NCI-H2107 treated with DMSO at 0.1 percent for 48 hours (cell line): ENCODE measurements around the gene AHSG.
"Not testable (repeated sequence)": the region's sequence is repeated elsewhere in the genome, so short reads cannot be mapped to it uniquely, and the experiment has no call there.

ENCODE experiments used
- DNase-seq: peaks from one replicate; lab custom pipeline; 2025; ENCODE audit not compliant: unreplicated experiment; lab: John Stamatoyannopoulos, UW

AHSG gene

DNA sequence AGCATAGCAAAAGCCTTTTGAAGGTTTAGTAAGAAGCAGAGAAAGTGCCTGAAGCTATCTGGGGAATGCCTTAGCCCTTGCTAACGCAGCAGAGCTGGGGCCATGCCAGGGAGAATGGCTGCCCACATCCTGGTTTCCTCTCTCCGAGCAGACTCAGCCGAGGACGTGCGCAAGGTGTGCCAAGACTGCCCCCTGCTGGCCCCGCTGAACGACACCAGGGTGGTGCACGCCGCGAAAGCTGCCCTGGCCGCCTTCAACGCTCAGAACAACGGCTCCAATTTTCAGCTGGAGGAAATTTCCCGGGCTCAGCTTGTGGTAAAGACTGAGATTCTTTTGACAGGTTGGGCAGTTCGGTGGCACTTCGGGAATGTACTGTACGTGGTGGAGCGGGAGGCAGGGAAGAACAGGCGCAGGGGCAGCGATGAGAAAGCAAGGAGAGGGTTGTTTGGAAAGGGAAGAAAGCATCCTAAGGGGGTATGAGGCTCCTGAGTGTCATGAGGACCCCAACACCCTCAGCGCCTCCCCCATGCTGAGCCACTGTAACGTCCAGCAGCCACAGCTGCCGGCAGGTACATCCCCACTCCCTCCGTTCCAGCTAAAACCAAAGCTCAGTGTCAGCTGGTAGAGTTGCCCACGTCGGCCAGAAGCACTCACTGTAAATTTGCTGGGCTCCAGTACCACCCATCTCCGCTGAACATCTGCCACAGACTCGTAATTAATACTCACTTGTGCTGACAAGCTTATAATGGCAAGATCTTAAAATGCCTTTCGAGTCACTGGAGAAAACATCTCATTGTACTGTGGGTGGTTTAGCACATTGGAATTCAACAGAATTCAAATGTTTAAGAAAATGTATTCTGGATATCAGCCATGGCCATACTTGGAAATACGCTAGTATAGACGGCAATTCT is 4.4 kb downstream of the AHSG start:
- DNase-seq, result peak; percentile 92

DNA sequence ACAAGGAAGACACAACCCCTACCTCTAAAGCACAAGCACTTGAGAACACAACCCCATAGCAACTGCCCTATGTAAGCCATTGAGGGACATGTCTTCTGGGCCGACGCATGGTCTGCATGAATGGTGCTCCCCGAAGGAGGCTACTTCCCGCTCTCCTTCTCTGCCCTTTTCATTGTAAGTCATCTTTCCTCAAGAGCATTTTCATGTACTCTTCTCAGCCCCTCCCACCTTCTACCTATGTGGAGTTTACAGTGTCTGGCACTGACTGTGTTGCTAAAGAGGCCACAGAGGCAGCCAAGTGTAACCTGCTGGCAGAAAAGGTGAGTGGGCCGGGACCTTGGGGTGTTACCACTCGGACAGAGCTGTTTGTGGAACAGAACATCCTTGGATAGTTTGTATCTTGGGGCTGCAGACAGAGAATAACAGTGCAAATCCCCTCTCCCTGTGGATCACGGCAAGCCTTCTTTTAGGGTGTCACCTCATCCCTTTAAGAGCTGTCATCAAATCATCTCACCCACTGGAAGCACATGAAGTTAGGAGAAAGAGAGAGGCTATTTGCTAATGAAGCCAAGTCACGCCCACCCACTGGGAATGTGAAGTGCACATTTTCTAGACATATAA is 5.6 kb downstream of the AHSG start:
- no peak for DNase-seq

GRCh38 chr3:186619787-186620212 is 6.9 kb downstream of the AHSG start:
- DNase-seq, result no peak

GRCh38 chr3:186620213-186621092 is 7.6 kb downstream of the AHSG start:
- no peak for DNase-seq

DNA sequence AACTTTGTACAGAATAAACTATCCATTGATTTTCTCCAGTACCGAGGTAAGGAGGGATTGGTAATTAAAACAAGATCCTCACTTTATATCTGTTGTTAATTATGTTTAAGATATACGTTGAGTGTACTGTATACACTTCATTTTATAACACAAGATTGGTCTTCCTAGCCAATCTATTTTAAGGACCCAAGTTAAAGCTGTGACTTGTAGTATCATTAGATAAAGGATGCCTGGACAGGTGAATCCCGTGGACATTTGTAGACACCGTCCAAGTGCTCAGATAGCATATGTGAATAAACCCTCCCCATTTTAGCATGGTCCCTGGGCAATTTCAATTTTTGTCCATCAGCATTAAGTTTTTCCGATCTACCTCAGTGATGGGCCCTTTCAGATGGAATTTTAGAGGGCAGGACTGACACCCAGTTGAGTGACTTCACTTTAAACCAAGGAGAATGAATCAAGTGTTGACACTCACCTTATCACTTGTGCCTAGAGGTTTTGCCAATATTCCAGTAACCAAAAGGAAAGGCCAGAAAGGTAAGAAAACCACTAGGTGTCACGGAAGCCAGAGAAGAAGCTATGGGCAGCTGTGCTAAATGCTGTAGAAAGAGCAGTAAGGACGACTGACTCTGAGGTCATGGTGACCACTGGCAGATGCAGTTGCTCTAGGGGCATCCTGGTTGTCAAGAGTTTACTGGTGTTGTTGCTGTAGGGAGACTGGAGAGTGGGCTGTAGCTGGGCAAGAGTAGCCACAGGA is 9.2 kb downstream of the AHSG start:
- DNase-seq, result no peak

GRCh38 chr3:186622651-186623310 is 9.9 kb downstream of the AHSG start:
- no peak for DNase-seq

DNA sequence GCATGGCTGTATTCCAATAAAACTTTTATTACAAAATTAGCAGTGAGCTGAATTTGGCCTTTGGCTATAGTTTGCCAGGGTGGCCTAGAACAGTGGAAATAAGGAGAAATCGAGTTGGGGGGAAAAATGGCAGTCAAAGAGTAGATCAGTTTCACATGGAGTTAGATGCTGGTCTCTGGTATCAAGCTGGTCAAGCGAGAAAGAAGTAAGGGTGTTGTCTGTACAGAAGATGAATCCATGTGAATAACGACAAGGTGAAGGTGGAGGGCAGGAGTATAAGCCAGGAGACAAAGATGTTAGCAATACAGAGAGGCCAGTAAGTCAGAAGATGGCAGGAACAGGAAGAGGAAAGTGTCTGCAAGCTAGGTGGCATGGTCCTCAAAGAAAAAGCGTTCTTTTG is 11.7 kb downstream of the AHSG start:
- DNase-seq, result no peak

GRCh38 chr3:186625600-186626042 is 12.8 kb downstream of the AHSG start:
- no peak for DNase-seq

DNA sequence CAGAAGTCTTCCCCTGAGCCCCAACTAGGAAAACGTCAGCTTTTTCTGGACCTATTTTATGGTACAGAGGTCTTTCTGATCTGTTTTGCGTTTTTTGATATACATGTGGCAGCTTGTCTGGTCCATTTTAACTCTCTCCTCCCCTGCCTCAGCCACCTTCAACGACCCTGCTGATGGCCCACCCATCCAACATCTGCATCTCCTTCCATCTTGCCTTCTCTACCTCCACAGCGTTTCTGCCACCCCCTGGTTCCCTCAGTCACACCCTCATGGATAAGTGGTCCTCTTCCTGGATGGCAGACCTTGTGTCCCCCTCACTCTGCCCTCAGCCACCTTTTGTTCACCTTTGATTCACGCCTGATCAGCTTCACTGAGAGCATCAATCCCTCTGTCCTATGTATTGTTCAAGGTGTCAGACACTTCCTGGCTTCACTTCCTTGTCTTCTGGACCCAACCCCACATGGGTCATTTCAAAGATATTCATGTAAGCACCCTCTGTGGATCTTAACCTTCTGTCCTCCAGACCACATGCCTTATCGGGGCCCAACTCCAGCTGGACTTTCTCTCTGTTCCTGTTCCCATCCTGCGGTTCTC is 13.5 kb downstream of the AHSG start:
- DNase-seq, result no peak

DNA sequence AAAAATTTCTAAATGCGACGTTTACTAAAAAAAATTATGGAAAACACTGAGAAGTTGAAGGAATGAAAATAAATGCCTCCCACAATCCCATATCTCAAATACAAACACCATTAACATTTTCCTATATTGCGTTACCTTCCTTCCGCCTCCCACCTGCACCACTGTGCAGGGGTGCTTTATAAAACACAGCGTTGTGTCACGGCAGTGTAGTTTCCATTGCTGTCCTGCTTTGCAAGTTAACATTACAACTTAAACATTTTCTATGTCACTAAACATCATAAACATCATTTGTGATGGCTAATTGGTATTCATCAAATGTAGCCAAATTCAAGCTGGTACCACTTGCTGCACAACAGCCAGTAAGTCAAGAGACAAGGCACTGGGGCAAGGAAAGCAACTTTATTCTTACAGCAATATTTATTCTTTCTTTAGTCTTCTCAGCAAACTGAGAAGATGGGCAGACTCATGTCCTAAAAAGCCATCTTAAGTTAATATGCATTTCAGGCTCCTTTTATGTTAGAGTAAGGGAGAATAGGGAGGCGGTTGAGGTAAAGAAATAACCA is 15.1 kb downstream of the AHSG start:
- no peak for DNase-seq

DNA sequence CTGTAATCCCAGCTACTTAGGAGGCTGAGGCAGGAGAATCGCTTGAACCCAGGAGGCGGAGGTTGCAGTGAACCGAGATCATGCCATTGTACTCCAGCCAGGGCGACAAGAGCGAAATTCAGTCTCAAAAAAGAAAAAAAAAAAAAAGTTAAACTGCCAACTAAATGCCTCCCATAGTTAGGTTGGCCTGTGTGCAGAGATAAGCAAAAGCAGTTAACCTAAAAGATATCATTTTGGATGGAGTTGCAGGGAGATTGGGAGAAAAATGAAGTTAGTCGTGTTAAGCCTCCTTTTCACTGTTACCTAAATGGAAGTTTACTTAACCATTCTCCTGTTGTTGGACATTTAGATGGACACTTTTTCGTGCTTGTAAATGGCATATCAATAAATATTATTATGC is 15.9 kb downstream of the AHSG start:
- no peak for DNase-seq

- DNase-seq, result no peak
Observed at GRCh38 chr3:186630950-186631641, 18.2 kb downstream of the AHSG start.

- DNase-seq, result no peak
Observed at GRCh38 chr3:186633481-186633880, 20.6 kb downstream of the AHSG start.

DNA sequence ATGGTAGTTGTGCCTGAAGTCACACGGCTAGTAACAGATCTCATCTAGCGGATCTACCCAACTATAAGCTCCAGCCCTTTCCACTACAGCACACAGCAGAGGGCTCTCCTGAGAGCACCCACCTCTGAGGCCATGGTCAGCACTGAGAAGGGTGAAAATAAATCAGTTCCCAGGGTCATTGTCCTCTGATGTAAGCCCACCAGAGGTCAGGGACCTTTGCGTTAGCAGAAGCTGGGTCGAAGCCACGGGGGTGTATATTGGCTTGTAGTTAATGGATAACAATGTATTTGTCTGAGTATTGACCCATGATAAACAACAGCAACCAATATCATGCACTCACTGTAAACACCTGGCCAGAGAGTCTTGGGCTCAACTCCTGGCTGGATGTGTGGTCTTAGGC is 21.3 kb downstream of the AHSG start:
- DNase-seq, result not testable (repeated sequence)

DNA sequence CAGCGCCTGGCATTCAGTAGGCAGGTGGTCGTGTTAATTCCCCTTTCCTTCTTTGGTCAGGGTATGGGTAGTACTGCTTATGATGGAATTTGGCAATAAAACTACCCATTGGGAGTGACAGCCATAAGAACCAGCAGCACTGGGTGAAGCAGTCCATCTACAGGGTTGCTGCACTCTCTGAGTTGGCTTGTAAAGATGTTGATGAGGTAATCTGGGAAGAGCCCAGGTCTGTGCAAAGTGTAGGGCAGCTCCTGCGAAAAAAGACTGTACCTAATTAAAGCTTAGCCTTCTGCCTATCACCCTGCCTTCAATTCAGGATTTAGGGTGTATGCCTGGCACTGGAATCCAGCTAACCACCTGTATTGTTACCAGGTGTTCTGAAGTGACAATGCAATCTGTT is 22.7 kb downstream of the AHSG start:
- DNase-seq, result no peak

DNA sequence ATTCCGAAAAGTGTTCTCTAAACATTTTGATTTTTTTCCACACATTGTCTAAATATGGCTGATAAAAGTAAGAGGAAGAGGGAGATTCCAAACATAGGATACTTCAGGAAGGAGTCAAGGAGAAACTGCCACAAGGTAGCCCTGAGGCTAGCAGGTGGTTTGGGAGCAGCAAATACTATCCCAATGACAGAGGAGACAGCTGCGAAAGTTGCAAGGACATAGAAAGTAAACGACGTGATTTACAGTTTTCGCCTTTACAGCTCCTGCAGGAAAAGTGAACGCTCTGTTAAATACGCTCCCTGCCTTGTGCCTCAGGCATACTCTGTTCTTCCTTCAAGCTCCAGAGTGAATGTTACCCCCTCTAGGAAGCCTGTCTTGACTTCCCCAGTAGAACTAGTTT is 23.7 kb downstream of the AHSG start:
- DNase-seq, result no peak

- DNase-seq, result no peak
Observed at GRCh38 chr3:186637686-186638085, 24.8 kb downstream of the AHSG start.

DNA sequence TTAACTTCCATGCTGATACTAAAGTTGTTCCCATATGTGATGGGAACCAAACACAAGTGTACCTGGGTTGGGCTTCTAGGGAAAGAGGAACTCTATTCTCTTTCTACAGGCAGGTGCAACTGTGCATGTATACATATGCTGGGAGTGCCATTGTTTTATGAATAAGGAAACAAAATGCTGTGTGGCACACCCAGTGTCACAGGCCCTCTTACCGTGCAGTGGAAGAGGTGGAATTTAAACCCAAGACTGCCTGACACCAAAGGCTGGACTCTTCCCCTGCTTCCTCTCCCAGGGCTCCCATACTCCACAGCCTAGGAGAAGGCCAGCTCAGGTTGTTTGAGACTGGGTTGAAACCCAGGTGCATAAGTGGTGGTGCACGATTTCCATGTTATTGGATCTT is 25.4 kb downstream of the AHSG start:
- no peak for DNase-seq
